ENCODE data around the gene CELF2.

Gene CELF2

DNA sequence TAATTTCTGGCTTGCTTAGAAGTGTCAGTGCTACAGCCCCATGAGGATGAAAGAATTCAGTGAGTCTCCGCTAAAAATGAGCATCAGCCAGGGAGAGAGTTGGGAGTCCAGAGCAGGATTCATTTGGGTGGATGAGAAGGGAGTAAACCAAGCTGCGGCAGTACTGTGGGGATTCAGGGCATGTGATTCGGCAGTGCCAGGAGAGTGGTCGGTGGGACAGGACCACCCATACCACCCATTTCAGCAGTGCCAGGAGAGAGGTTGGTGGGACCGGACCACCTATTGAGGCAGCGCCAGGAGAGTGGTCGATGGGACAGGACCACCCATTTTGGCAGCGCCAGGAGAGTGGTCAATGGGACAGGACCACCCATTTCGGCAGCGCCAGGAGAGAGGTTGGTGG, 144.2 kb downstream of the CELF2 start:
- Histone ChIP-seq H3K4me3 (ENCODE audit: low read depth, low read length) (no peak overlapping the region), H3K4me1 (ENCODE audit: control insufficient read depth, insufficient read depth, low read length) (peaks cover 12% of the 10 kb centered on the region), H3K36me3 (ENCODE audit: control insufficient read depth in 2 of 2, insufficient read depth in 1 of 2, low read length in 2 of 2) (no peaks in the 10 kb centered on the region), H3K9me3 (ENCODE audit: control insufficient read depth, insufficient read depth, low read depth, low read length) (no peaks in the 10 kb centered on the region), H3K27ac (ENCODE audit: extremely low read depth, low read depth, low read length) (no peak overlapping the region)
- no peak for TF ChIP-seq KLF10 (tag by site-specific recombination; IDR thresholded peaks at IDR 0.05)
- TF ChIP-seq, protein P1, sequence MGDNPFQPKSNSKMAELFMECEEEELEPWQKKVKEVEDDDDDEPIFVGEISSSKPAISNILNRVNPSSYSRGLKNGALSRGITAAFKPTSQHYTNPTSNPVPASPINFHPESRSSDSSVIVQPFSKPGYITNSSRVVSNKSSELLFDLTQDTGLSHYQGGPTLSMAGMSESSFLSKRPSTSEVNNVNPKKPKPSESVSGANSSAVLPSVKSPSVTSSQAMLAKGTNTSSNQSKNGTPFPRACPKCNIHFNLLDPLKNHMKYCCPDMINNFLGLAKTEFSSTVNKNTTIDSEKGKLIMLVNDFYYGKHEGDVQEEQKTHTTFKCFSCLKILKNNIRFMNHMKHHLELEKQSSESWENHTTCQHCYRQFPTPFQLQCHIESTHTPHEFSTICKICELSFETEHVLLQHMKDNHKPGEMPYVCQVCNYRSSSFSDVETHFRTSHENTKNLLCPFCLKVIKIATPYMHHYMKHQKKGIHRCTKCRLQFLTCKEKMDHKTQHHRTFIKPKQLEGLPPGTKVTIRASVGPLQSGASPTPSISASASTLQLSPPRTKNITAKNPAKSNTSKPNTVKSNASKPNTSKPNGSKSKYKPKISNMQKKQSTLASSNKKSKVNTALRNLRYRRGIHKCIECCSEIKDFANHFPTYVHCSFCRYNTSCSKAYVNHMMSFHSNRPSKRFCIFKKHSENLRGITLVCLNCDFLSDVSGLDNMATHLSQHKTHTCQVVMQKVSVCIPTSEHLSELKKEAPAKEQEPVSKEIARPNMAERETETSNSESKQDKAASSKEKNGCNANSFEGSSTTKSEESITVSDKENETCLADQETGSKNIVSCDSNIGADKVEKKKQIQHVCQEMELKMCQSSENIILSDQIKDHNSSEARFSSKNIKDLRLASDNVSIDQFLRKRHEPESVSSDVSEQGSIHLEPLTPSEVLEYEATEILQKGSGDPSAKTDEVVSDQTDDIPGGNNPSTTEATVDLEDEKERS (tag by site-specific recombination; IDR thresholded peaks at IDR 0.05), result no peak
- peak; percentile 61 for TF ChIP-seq SETDB1 (IDR thresholded peaks at IDR 0.05; ENCODE audit: insufficient read length, low read length)
- no peak for TF ChIP-seq ZNF433 (tag by site-specific recombination; IDR thresholded peaks at IDR 0.05; ENCODE audit: low read depth)
- no peak for TF ChIP-seq ZNF48 (tag by site-specific recombination; IDR thresholded peaks at IDR 0.05)
- TF ChIP-seq TRIM28 (IDR thresholded peaks at IDR 0.05; ENCODE audit: borderline replicate concordance, low read length), result peak; percentile 77; the same call in 1 of the 2 replicates
- TF ChIP-seq ZNF623 (tag by site-specific recombination; IDR thresholded peaks at IDR 0.05), result no peak
- TF ChIP-seq MZF1 (tag by site-specific recombination; IDR thresholded peaks at IDR 0.05; ENCODE audit: borderline replicate concordance), result peak; percentile 76
- ChIA-PET CTCF (no interaction called here), POLR2A (interaction anchor here (0.6 kb wide), 1 partner anchor 367 kb away, joined by 3 read pairs; no protein-coding TSS in a partner anchor)

DNA sequence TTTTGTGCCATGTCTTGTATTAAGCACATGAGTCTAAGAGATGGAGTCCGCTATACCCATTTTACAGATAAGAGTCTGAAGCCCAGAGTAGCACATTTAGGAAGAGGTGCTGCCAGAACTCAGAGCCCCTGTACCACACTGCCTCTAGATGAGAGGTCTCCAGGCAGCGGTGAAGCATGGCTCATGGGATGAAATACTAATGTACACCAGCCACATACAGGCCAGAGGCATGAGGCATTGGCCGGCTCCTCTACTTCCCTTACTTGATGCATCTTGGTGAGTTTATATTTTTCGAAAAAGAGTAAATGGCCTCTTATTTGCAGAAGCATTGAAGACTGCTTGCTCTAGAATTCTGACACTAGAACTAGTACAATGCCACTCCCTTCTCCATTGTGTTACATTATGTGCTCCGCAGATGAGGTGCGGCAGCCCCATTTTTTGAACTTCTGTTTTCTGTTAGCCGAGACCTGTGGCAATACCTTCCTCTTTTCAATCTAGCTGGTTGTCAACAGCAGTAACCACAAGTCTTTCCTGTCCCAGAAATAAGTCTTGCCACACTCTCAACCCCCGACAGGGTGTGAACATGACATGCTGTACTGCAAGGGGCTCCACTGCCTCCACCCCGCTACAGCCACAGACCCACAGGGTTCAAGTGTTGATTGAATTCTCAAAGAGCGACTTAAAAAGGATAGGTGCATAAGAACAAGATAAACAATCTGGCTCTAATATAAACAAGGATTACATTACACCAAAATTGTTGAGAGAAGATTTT, 145.3 kb downstream of the CELF2 start:
- peaks cover 0 to 4% of the 10 kb centered on the region in 2 experiments; a peak in 1 of 3 replicates for H3K36me3 ChIP-seq (ENCODE audit: control insufficient read depth in 2 of 2, insufficient read depth in 1 of 2, low read length in 2 of 2)
- no peaks in the 10 kb centered on the region for H3K9me3 ChIP-seq (ENCODE audit: control insufficient read depth, insufficient read depth, low read depth, low read length)
- POLR2A ChIA-PET, result no interaction called here
- no peak overlapping the region for H3K4me3 ChIP-seq (ENCODE audit: low read depth, low read length)
- H3K27ac ChIP-seq (ENCODE audit: extremely low read depth, low read depth, low read length), result no peak overlapping the region
- TF ChIP-seq GFI1B (tag by site-specific recombination; IDR thresholded peaks at IDR 0.05) (no peak), INSM2 (tag by site-specific recombination; IDR thresholded peaks at IDR 0.05) (no peak), ZBTB8A (tag by site-specific recombination; IDR thresholded peaks at IDR 0.05) (no peak), FEZF1 (tag by site-specific recombination; IDR thresholded peaks at IDR 0.05) (0 out of 2 replicates have a peak, but pooled peaks have one; percentile 9), ZNF157 (tag by site-specific recombination; IDR thresholded peaks at IDR 0.05) (no peak), ZNF510 (tag by site-specific recombination; IDR thresholded peaks at IDR 0.05; ENCODE audit: insufficient replicate concordance) (no peak), ZBTB7A (tag by site-specific recombination; IDR thresholded peaks at IDR 0.05; ENCODE audit: low read depth) (no peak)
- TF ChIP-seq, protein P2, sequence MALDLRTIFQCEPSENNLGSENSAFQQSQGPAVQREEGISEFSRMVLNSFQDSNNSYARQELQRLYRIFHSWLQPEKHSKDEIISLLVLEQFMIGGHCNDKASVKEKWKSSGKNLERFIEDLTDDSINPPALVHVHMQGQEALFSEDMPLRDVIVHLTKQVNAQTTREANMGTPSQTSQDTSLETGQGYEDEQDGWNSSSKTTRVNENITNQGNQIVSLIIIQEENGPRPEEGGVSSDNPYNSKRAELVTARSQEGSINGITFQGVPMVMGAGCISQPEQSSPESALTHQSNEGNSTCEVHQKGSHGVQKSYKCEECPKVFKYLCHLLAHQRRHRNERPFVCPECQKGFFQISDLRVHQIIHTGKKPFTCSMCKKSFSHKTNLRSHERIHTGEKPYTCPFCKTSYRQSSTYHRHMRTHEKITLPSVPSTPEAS (tag by site-specific recombination; IDR thresholded peaks at IDR 0.05), result no peak
- TF ChIP-seq, protein P3, sequence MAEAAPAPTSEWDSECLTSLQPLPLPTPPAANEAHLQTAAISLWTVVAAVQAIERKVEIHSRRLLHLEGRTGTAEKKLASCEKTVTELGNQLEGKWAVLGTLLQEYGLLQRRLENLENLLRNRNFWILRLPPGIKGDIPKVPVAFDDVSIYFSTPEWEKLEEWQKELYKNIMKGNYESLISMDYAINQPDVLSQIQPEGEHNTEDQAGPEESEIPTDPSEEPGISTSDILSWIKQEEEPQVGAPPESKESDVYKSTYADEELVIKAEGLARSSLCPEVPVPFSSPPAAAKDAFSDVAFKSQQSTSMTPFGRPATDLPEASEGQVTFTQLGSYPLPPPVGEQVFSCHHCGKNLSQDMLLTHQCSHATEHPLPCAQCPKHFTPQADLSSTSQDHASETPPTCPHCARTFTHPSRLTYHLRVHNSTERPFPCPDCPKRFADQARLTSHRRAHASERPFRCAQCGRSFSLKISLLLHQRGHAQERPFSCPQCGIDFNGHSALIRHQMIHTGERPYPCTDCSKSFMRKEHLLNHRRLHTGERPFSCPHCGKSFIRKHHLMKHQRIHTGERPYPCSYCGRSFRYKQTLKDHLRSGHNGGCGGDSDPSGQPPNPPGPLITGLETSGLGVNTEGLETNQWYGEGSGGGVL (tag by site-specific recombination; IDR thresholded peaks at IDR 0.05), result no peak
- TF ChIP-seq, protein P4, sequence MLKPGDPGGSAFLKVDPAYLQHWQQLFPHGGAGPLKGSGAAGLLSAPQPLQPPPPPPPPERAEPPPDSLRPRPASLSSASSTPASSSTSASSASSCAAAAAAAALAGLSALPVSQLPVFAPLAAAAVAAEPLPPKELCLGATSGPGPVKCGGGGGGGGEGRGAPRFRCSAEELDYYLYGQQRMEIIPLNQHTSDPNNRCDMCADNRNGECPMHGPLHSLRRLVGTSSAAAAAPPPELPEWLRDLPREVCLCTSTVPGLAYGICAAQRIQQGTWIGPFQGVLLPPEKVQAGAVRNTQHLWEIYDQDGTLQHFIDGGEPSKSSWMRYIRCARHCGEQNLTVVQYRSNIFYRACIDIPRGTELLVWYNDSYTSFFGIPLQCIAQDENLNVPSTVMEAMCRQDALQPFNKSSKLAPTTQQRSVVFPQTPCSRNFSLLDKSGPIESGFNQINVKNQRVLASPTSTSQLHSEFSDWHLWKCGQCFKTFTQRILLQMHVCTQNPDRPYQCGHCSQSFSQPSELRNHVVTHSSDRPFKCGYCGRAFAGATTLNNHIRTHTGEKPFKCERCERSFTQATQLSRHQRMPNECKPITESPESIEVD (tag by site-specific recombination; IDR thresholded peaks at IDR 0.05), result 0 out of 2 replicates have a peak, but pooled peaks have one; percentile 7
- CTCF ChIA-PET, result no interaction called here
- H3K4me1 ChIP-seq (ENCODE audit: control insufficient read depth, insufficient read depth, low read length), result peaks cover 12% of the 10 kb centered on the region
